ENCODE results near the gene ATP2A1.

The ATP2A1 gene

DNA sequence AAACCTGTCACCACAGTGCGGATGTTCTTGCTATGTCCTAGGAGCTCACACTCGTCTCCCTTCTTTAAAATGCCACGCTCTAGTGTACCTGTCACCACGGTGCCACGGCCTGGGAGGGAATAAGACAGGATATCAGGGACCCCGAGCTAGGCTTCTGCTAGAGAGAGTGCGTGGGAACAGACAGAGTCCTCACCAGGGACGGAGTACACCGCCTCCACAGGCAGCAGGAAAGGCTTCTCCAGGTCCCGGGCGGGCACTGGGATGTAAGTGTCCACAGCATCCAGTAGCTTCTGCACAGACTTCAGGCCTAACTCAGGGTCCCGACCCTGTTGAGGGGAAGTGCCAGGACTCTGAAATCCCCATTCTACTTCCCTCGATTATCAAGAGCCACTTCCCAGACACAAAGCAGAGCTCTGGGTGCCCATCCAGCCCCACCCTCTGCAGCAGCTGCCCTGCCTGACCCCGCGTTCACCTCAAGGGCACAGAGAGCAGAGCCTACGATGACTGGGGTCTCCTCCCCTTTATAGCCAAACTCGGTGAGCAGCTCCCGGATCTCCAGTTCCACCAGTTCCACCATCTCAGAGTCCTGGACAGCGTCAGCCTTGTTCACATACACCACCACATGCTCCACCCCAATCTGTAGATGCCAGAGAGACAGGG, 33.9 kb upstream of the ATP2A1 start:
- Histone ChIP-seq H3K27me3 (ENCODE audit: insufficient read depth, insufficient read length) (no peaks in the 10 kb centered on the region), H3K9me3 (ENCODE audit: insufficient read depth, low read length) (no peaks in the 10 kb centered on the region)
- no peak for DNase-seq (ENCODE audit: low read depth, low spot score)

DNA sequence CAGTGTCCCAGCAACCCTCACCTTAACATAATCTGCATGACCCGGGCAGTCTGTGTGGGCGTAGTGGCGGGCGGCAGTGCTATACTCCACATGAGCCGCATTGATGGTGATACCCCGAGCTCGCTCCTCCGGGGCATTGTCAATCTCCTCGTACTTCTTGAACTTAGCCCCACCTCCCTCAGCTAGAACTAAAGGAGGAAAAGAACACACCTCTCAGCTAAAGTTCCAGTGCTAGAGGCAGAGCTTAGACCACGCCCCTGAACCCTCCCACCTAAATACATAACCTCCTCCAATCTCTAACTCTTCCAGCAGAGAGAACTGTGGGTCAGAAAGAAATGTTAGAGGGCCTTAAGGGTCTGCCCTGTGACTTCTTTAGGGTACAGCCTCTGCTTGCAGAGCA, 33.0 kb upstream of the ATP2A1 start:
- Histone ChIP-seq H3K9me3 (ENCODE audit: insufficient read depth, low read length) (no peaks in the 10 kb centered on the region), H3K9ac (ENCODE audit: insufficient read length, low read depth) (peak overlapping the region; percentile 100), H3K36me3 (ENCODE audit: insufficient read depth, insufficient read length, low read length) (peaks cover 46% of the 10 kb centered on the region), H3K4me3 (ENCODE audit: insufficient read length, low read depth) (peak overlapping the region; percentile 100), H3K4me1 (ENCODE audit: insufficient read depth, insufficient read length) (peaks cover 8% of the 10 kb centered on the region), H3K27me3 (ENCODE audit: insufficient read depth, insufficient read length) (no peaks in the 10 kb centered on the region)
- DNase-seq (ENCODE audit: low read depth, low spot score) = no peak
- TF ChIP-seq SUZ12 (IDR thresholded peaks at IDR 0.05; ENCODE audit: extremely low read depth, insufficient read depth, insufficient read length) (no peak), ZNF274 (IDR thresholded peaks at IDR 0.05; ENCODE audit: low read depth, low read length) (no peak), YY1 (IDR thresholded peaks at IDR 0.05; ENCODE audit: insufficient read depth, insufficient read length) (no peak)

More for the DNA sequence above, 33.9 kb upstream of the ATP2A1 start:
- no peak for TF ChIP-seq SUZ12 (IDR thresholded peaks at IDR 0.05; ENCODE audit: extremely low read depth, insufficient read depth, insufficient read length)
- no peak for TF ChIP-seq ZNF274 (IDR thresholded peaks at IDR 0.05; ENCODE audit: low read depth, low read length)
- TF ChIP-seq YY1 (IDR thresholded peaks at IDR 0.05; ENCODE audit: insufficient read depth, insufficient read length) = no peak
- H3K4me3 ChIP-seq (ENCODE audit: insufficient read length, low read depth) = no peak overlapping the region
- peaks cover 8% of the 10 kb centered on the region for H3K4me1 ChIP-seq (ENCODE audit: insufficient read depth, insufficient read length)
- peaks cover 48% of the 10 kb centered on the region for H3K36me3 ChIP-seq (ENCODE audit: insufficient read depth, insufficient read length, low read length)
- H3K9ac ChIP-seq (ENCODE audit: insufficient read length, low read depth) = no peak overlapping the region

DNA sequence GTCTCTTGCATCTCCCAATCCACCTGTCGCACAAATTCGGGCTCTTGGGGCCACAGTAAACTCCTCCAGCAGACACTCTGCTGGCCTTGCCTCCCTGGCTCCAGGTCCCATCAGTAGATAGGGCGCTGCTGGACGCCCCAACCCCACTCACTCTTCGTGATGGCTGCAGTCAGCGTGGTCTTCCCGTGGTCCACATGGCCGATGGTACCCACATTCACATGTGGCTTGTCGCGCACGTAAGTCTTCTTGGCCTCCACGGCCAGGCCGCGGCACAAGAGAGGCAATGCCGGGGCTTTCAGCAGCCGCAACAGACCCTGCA, 32.6 kb upstream of the ATP2A1 start:
- DNase-seq (ENCODE audit: low read depth, low spot score) = no peak
- peaks cover 46% of the 10 kb centered on the region for H3K36me3 ChIP-seq (ENCODE audit: insufficient read depth, insufficient read length, low read length)
- H3K4me1 ChIP-seq (ENCODE audit: insufficient read depth, insufficient read length) = peaks cover 8% of the 10 kb centered on the region
- H3K4me3 ChIP-seq (ENCODE audit: insufficient read length, low read depth) = peak overlapping the region; percentile 100
- H3K27me3 ChIP-seq (ENCODE audit: insufficient read depth, insufficient read length) = no peaks in the 10 kb centered on the region
- peak overlapping the region; percentile 100 for H3K9ac ChIP-seq (ENCODE audit: insufficient read length, low read depth)
- H3K9me3 ChIP-seq (ENCODE audit: insufficient read depth, low read length) = no peaks in the 10 kb centered on the region
- TF ChIP-seq SUZ12 (IDR thresholded peaks at IDR 0.05; ENCODE audit: extremely low read depth, insufficient read depth, insufficient read length) (no peak), ZNF274 (IDR thresholded peaks at IDR 0.05; ENCODE audit: low read depth, low read length) (no peak), YY1 (IDR thresholded peaks at IDR 0.05; ENCODE audit: insufficient read depth, insufficient read length) (no peak)

DNA sequence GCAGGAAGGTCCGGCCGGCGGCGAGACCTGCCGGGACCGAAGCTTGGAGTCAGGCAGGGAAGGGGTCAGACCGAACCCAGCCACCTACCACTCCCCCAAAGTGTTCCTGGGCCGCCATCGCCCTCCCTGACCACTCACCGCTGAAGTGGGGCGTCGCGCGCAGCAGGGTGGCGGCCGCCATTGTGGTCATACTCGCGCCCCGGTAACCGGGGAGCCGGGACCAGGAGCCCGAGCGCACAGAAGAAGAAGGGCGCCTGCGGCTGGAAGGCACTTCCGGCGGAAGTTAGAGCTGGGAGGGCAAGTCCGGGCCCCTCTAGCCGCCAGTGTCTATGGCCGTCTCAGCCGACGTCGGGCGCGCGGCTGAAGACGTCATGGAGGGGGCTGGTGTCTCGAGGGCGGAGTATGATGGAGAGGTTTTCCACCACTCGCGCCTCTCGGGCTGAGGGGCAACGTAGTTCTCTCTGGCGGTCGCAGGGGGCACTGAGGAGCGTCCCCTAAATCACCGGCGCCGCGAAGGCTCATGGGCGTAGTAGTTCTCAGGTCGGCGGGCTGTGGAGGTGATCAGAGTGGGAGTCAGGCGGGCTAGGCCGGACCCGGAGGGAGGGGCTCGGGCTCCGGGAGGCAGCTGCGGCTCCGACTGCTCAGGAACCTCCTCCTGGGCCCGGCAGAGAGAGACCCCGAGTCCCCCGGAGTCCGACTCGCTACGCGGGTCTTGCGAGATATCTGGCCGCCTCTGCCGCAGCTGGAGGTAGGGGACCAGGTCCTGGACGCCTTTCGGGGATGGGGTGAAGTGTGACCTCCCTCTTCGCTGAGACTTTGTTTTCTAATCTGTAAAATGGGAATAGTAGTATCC, 32.0 kb upstream of the ATP2A1 start, which contains the start of gene TUFM:
Gene TUFM, minus strand, starts transcription at position 269 of the 853 bp plus-strand sequence. Its CDS starts 79 bp downstream, at position 190.
- Histone ChIP-seq H3K4me3 (ENCODE audit: insufficient read length, low read depth) (peak within 1 kb of the TSS; percentile 100), H3K27me3 (ENCODE audit: insufficient read depth, insufficient read length) (no peaks in the 10 kb centered on the region), H3K9ac (ENCODE audit: insufficient read length, low read depth) (peak within 1 kb of the TSS; percentile 100), H3K4me1 (ENCODE audit: insufficient read depth, insufficient read length) (peaks cover 8% of the 10 kb centered on the region), H3K9me3 (ENCODE audit: insufficient read depth, low read length) (no peaks in the 10 kb centered on the region), H3K36me3 (ENCODE audit: insufficient read depth, insufficient read length, low read length) (peaks cover 44% of the 10 kb centered on the region)
- DNase-seq (ENCODE audit: low read depth, low spot score) = peak; percentile 99
- TF ChIP-seq YY1 (IDR thresholded peaks at IDR 0.05; ENCODE audit: insufficient read depth, insufficient read length) = no peak
- TF ChIP-seq SUZ12 (IDR thresholded peaks at IDR 0.05; ENCODE audit: extremely low read depth, insufficient read depth, insufficient read length) = no peak
- TF ChIP-seq ZNF274 (IDR thresholded peaks at IDR 0.05; ENCODE audit: low read depth, low read length) = no peak

DNA sequence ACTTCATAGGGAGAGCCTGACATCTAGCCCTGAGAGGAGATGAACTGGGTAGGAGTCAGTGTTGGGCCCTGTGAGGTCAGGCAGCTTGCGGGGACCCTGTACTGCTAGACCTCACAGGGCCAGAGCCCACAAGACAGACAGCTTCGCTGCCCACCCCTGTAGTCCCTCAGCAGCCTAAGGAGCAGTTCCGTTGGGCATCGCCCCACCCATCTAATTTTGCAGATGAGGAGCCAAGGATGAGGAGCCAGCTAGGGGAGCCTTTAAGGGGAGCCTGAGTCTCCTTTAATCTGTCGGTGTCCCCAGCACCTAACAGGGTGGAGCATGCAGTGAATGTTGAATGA, 31.4 kb upstream of the ATP2A1 start:
- no peaks in the 10 kb centered on the region for H3K9me3 ChIP-seq (ENCODE audit: insufficient read depth, low read length)
- DNase-seq (ENCODE audit: low read depth, low spot score) = no peak
- no peaks in the 10 kb centered on the region for H3K27me3 ChIP-seq (ENCODE audit: insufficient read depth, insufficient read length)
- H3K36me3 ChIP-seq (ENCODE audit: insufficient read depth, insufficient read length, low read length) = peaks cover 40% of the 10 kb centered on the region
- TF ChIP-seq YY1 (IDR thresholded peaks at IDR 0.05; ENCODE audit: insufficient read depth, insufficient read length) = no peak
- TF ChIP-seq SUZ12 (IDR thresholded peaks at IDR 0.05; ENCODE audit: extremely low read depth, insufficient read depth, insufficient read length) = no peak
- no peak for TF ChIP-seq ZNF274 (IDR thresholded peaks at IDR 0.05; ENCODE audit: low read depth, low read length)
- peak overlapping the region; percentile 100 for H3K4me3 ChIP-seq (ENCODE audit: insufficient read length, low read depth)
- peak overlapping the region; percentile 81 for H3K9ac ChIP-seq (ENCODE audit: insufficient read length, low read depth)
- peaks cover 8% of the 10 kb centered on the region for H3K4me1 ChIP-seq (ENCODE audit: insufficient read depth, insufficient read length)

DNA sequence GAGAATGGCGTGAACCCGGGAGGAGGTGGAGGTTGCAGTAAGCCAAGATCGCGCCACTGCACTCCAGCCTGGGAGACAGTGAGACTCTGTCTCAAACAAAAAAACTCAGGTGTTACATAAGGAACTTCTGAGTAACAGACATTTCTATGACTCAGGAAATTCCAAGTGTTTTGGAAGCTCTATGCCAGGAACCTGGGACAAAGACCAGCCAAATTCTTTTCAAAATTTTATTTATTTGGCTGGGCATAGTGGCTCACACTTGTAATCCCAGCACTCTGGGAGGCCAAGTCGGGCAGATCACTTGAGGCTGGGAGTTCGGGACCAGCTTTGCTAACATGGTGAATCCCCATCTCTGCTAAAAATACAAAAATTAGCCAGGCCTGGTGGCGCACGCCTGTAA, 19.9 kb upstream of the ATP2A1 start:
- no peaks in the 10 kb centered on the region for H3K9me3 ChIP-seq (ENCODE audit: insufficient read depth, low read length)
- no peaks in the 10 kb centered on the region for H3K27me3 ChIP-seq (ENCODE audit: insufficient read depth, insufficient read length)
- H3K4me3 ChIP-seq (ENCODE audit: insufficient read length, low read depth) = no peak overlapping the region
- no peak for TF ChIP-seq YY1 (IDR thresholded peaks at IDR 0.05; ENCODE audit: insufficient read depth, insufficient read length)
- TF ChIP-seq ZNF274 (IDR thresholded peaks at IDR 0.05; ENCODE audit: low read depth, low read length) = no peak
- TF ChIP-seq SUZ12 (IDR thresholded peaks at IDR 0.05; ENCODE audit: extremely low read depth, insufficient read depth, insufficient read length) = no peak
- DNase-seq (ENCODE audit: low read depth, low spot score) = no peak
- H3K9ac ChIP-seq (ENCODE audit: insufficient read length, low read depth) = no peak overlapping the region
- peaks cover 5% of the 10 kb centered on the region for H3K4me1 ChIP-seq (ENCODE audit: insufficient read depth, insufficient read length)
- H3K36me3 ChIP-seq (ENCODE audit: insufficient read depth, insufficient read length, low read length) = peaks cover 3% of the 10 kb centered on the region

DNA sequence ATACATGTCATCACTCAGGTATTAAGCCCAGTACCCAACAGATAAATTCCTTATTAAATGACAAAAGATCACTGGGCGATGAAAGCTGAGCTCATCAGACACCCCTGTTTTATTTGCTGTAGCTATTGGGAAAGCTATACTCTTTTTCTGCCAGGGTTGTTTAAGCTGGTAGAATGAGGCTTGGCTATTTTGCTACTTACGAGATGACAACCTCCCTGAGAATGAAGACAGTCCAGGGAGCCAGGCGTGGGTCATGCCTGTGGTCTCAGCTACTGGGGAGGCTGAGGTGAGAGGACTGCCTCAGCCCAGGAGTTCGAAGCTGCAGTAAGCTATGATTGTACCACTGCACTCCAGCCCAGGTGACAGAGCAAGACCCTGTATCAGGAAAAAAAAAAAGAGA, 19.0 kb upstream of the ATP2A1 start:
- Histone ChIP-seq H3K4me1 (ENCODE audit: insufficient read depth, insufficient read length) (peaks cover 7% of the 10 kb centered on the region), H3K27me3 (ENCODE audit: insufficient read depth, insufficient read length) (no peaks in the 10 kb centered on the region), H3K36me3 (ENCODE audit: insufficient read depth, insufficient read length, low read length) (peaks cover 3% of the 10 kb centered on the region), H3K4me3 (ENCODE audit: insufficient read length, low read depth) (no peak overlapping the region), H3K9ac (ENCODE audit: insufficient read length, low read depth) (no peak overlapping the region), H3K9me3 (ENCODE audit: insufficient read depth, low read length) (no peaks in the 10 kb centered on the region)
- DNase-seq (ENCODE audit: low read depth, low spot score) = no peak
- TF ChIP-seq SUZ12 (IDR thresholded peaks at IDR 0.05; ENCODE audit: extremely low read depth, insufficient read depth, insufficient read length) = no peak
- TF ChIP-seq YY1 (IDR thresholded peaks at IDR 0.05; ENCODE audit: insufficient read depth, insufficient read length) = no peak
- TF ChIP-seq ZNF274 (IDR thresholded peaks at IDR 0.05; ENCODE audit: low read depth, low read length) = no peak

Measured in NT2/D1 (cell line).